Esophagus squamous epithelium (tissue), 5 donors: ENCODE measurements around the gene AP5S1. TPM values are rescaled to one million over a fixed set of nuclear protein-coding genes. Genes with fewer than 3 reads are reported as not detected.
"Not testable (repeated sequence)": the region's sequence is repeated elsewhere in the genome, so short reads cannot be mapped to it uniquely, and the experiment has no call there.

Source experiments
- DNase-seq: peaks from one replicate; lab custom pipeline; 2025; lab: John Stamatoyannopoulos, UW
- H3K27ac ChIP-seq, 4 donors: fragments of 200-600 bp; sonication (generic); one replicate each; pipeline ENCODE4 v1.5.1; 2016 to 2019; ENCODE audit warnings: mild to moderate bottlenecking in 1 of 4
- H3K27me3 ChIP-seq, 4 donors: fragments of 200-600 bp; sonication (generic); 1 replicate in 3 of 4; 2 replicates in 1 of 4; pipeline versions ENCODE4 v1.5.1 to v1.6.0; 2017 to 2021; ENCODE audit warnings: antibody characterized with exemption in 1 of 4
- H3K36me3 ChIP-seq, 3 donors: fragments of 200-600 bp; sonication (generic); one replicate each; pipeline ENCODE4 v1.5.1; 2016 to 2019
- H3K4me1 ChIP-seq, 3 donors: fragments of 200-600 bp; sonication (generic); one replicate each; pipeline ENCODE4 v1.5.1; 2017 to 2019
- H3K4me3 ChIP-seq, 4 donors: fragments of 200-600 bp; sonication (generic); 1 replicate in 3 of 4; 2 replicates in 1 of 4; pipeline ENCODE4 v1.5.1; 2016 to 2019; ENCODE audit warnings: mild to moderate bottlenecking in 2 of 4, moderate library complexity in 1 of 4
- H3K9me3 ChIP-seq, 3 donors: fragments of 200-600 bp; sonication (generic); one replicate each; pipeline ENCODE4 v1.5.1; 2016 to 2019
- CTCF ChIP-seq, 6 experiments: fragments of 450-650 bp in 4 of 6; fragments of 200-600 bp in 2 of 6; sonication (generic) in 2 of 6; IDR thresholded peaks; one replicate each; pipeline ENCODE4 v1.5.1; 2016 to 2019; ENCODE audit warnings: antibody characterized with exemption in 6 of 6, mild to moderate bottlenecking in 4 of 6, moderate library complexity in 4 of 6
- POLR2A ChIP-seq, 4 donors: fragments of 450-650 bp; IDR thresholded peaks; one replicate each; pipeline ENCODE4 v1.6.1; 2017; ENCODE audit warnings: antibody characterized with exemption in 4 of 4, mild to moderate bottlenecking in 4 of 4, moderate library complexity in 3 of 4
- WGBS, 2 donors: methylation state at CpG; one replicate each; pipeline ENCODE4 v1.1.5; 2018; 5-methylcytosine and 5-hydroxymethylcytosine counted together
- intact Hi-C: fragments of 100-400 bp; cut with DNase I; formaldehyde crosslinking; loops from one replicate; pipeline ENCODE4 v1.15.0; 2022
- total RNA-seq, 4 donors: library from RNA; depleted of rRNA; stranded (reverse); fragments of >200 nt; gene quantifications; one replicate each; pipeline ENCODE4 v1.1.0, GENCODE V29; 2016
- donor health status: DM: yes; HTN: yes; CAD: no.

The AP5S1 gene
- total RNA-seq, 4 donors from 2014 or later = 5.8 to 12.8 (median 10.4) TPM

GRCh38 chr20:3821996-3822395, 1.6 kb downstream of the AP5S1 start:
- intact Hi-C loops = loop anchor here (5.0 kb wide), 1 partner anchor 40 kb away; the partner anchor contains the start of gene SPEF1
- peak overlapping the region in 1 of 4 donors; percentile 91 for H3K27ac ChIP-seq
- H3K4me1 ChIP-seq = peaks cover 21 to 34% (median 25%) of the 10 kb centered on the region in 3 donors
- H3K9me3 ChIP-seq = no peaks in the 10 kb centered on the region
- H3K27me3 ChIP-seq = no peaks in the 10 kb centered on the region
- WGBS, 2 donors = 83 to 99% methylated on average over 9 to 11 of the region's 14 CpGs
- TF ChIP-seq CTCF (IDR thresholded peaks at IDR 0.05) (no peak), POLR2A (IDR thresholded peaks at IDR 0.05) (no peak)
- no peak overlapping the region for H3K4me3 ChIP-seq
- DNase-seq = no peak
- H3K36me3 ChIP-seq = peaks cover 13 to 52% (median 18%) of the 10 kb centered on the region in 3 donors

DNA sequence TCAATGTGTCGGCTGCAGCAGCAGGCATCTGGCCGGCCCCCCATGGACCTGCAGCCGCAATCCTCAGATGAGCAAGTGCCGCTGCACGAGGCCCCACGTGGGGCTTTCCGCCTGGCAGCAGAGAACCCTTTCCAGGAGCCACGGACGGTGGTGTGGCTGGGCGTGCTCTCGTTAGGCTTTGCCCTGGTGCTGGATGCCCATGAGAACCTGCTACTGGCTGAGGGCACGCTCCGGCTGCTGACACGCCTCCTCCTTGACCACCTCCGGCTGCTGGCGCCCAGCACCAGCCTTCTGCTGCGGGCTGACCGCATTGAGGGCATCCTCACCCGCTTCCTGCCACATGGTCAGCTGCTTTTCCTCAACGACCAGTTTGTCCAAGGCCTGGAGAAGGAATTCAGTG, 3.5 kb downstream of the AP5S1 start:
- WGBS, 2 donors = 91% methylated on average over 12 of the region's 20 CpGs; no CpG with 5 or more reads in 1 of the 2 donors
- H3K36me3 ChIP-seq = peaks cover 13 to 64% (median 22%) of the 10 kb centered on the region in 3 donors

DNA sequence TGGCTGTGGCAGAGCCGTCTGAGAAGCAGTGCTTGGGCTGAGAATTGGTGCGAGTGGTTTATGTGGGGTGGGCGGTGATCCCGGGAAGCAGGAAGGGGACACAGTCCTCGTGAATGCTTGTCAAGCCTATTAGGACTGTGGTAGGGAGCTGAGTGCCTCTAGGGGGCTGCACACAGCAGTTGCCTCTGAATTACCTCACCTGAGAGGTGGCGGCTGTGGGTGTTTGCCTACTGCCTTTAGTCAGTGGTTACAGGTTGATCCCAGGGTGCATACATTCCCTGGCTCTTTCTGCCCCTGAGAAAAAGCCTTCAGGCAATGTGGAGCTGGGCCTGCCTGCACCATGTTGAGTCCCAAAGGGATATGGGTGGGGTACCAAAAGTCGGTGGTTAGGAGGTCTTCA, 5.2 kb downstream of the AP5S1 start:
- Histone ChIP-seq H3K27me3 (no peaks in the 10 kb centered on the region), H3K27ac (no peak overlapping the region), H3K4me3 (no peak overlapping the region), H3K36me3 (peaks cover 13 to 68% (median 22%) of the 10 kb centered on the region in 3 donors), H3K9me3 (no peaks in the 10 kb centered on the region), H3K4me1 (peaks cover 6 to 13% (median 6%) of the 10 kb centered on the region in 3 donors)
- no peak for DNase-seq
- TF ChIP-seq POLR2A (IDR thresholded peaks at IDR 0.05) (no peak), CTCF (IDR thresholded peaks at IDR 0.05) (no peak)
- intact Hi-C loops = no loop called here
- 72 to 81% methylated on average over 5 of the region's 7 CpGs for WGBS, 2 donors

More for the DNA sequence above, 3.5 kb downstream of the AP5S1 start:
- DNase-seq = no peak
- H3K9me3 ChIP-seq = no peaks in the 10 kb centered on the region
- intact Hi-C loops = loop anchor here (5.0 kb wide), 1 partner anchor 42 kb away; the partner anchor contains the start of gene SPEF1
- TF ChIP-seq POLR2A (IDR thresholded peaks at IDR 0.05) (no peak), CTCF (IDR thresholded peaks at IDR 0.05) (no peak)
- H3K4me1 ChIP-seq = peaks cover 13 to 25% (median 15%) of the 10 kb centered on the region in 3 donors
- no peaks in the 10 kb centered on the region for H3K27me3 ChIP-seq
- no peak overlapping the region for H3K4me3 ChIP-seq
- no peak overlapping the region for H3K27ac ChIP-seq

DNA sequence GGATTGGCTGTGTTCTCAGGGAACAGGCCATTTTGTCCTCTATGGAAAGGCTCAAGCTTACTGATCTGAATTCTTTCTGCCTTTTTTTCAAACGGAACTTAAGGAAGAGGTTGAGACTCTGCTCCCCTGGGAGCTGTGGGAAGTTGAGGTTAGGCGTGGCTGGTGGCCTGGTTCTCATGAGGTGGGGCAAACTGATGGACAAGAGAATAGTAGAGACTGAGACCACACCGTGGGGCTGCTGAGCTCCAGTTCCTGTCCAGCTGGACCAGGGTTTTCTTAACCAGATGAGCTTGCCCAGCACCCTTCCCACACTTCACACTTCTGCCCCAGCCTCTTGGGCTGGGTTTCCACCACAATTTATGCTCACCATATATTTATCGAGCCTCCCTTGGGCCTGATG, 6.1 kb downstream of the AP5S1 start:
- no peak for TF ChIP-seq POLR2A (IDR thresholded peaks at IDR 0.05)
- no peak for TF ChIP-seq CTCF (IDR thresholded peaks at IDR 0.05)
- Histone ChIP-seq H3K9me3 (no peaks in the 10 kb centered on the region), H3K27ac (no peak overlapping the region), H3K27me3 (no peaks in the 10 kb centered on the region), H3K4me3 (no peak overlapping the region), H3K36me3 (peaks cover 13 to 68% (median 22%) of the 10 kb centered on the region in 3 donors), H3K4me1 (peaks cover 2 to 7% (median 3%) of the 10 kb centered on the region in 3 donors)
- no peak for DNase-seq
- 40 to 77% methylated on average over 1 to 3 of the region's 4 CpGs for WGBS, 2 donors
- intact Hi-C loops = no loop called here

- Histone ChIP-seq H3K4me1 (no peaks in the 10 kb centered on the region), H3K27ac (no peak overlapping the region), H3K36me3 (peaks cover 5 to 54% (median 12%) of the 10 kb centered on the region in 3 donors), H3K27me3 (no peaks in the 10 kb centered on the region), H3K9me3 (no peaks in the 10 kb centered on the region), H3K4me3 (no peak overlapping the region)
- intact Hi-C loops = no loop called here
- 79 to 88% methylated on average over 3 of the region's 3 CpGs for WGBS, 2 donors
- TF ChIP-seq POLR2A (IDR thresholded peaks at IDR 0.05) (no peak), CTCF (IDR thresholded peaks at IDR 0.05) (no peak)
- no peak for DNase-seq
Measured at GRCh38 chr20:3828798-3829197, 8.5 kb downstream of the AP5S1 start.

- 83 to 92% methylated on average over 4 to 5 of the region's 5 CpGs for WGBS, 2 donors
- intact Hi-C loops = not testable (repeated sequence)
Measured at GRCh38 chr20:3829891-3830290, 9.5 kb downstream of the AP5S1 start.

More at GRCh38 chr20:3829891-3830290, 9.5 kb downstream of the AP5S1 start:
- H3K27me3 ChIP-seq, H3K4me1 ChIP-seq, H3K4me3 ChIP-seq, H3K27ac ChIP-seq, H3K9me3 ChIP-seq, DNase-seq: not testable (repeated sequence)
- H3K36me3 ChIP-seq = peaks cover 0 to 50% (median 4%) of the 10 kb centered on the region in 3 donors
